ENCODE results near the gene PLA2G4E. TPM values are rescaled to one million over a fixed set of nuclear protein-coding genes. Genes with fewer than 3 reads are reported as not detected.

PLA2G4E gene
- total and polyA plus RNA-seq, 2 of the 13 experiments (the other 11 are each of a cell fraction or from before 2014, with no cell fraction given) = not detected

- TF ChIP-seq ZNF367 (CRISPR knock-in tag; IDR thresholded peaks at IDR 0.05; ENCODE audit: borderline replicate concordance) (no peak), PCBP1 (IDR thresholded peaks at IDR 0.05; ENCODE audit: borderline replicate concordance, low read depth, low read length) (no peak), SP5 (CRISPR knock-in tag; IDR thresholded peaks at IDR 0.05; ENCODE audit: borderline replicate concordance, low read depth) (no peak), IRF2 (CRISPR knock-in tag; IDR thresholded peaks at IDR 0.05) (no peak), RXRA (CRISPR knock-in tag; IDR thresholded peaks at IDR 0.05) (peak; percentile 20; the same call in 1 of the 2 replicates), MXI1 (IDR thresholded peaks at IDR 0.05; ENCODE audit: borderline replicate concordance, low read depth, low read length) (no peak), ZNF687 (CRISPR knock-in tag; IDR thresholded peaks at IDR 0.05) (0 out of 2 replicates have a peak, but pooled peaks have one; percentile 19), MTA1 (CRISPR knock-in tag; IDR thresholded peaks at IDR 0.05; ENCODE audit: borderline replicate concordance) (no peak), GMEB1 (CRISPR knock-in tag; IDR thresholded peaks at IDR 0.05; ENCODE audit: borderline replicate concordance) (no peak), FOXA1 (IDR thresholded peaks at IDR 0.05) (no peak), FOXA1 (CRISPR knock-in tag; IDR thresholded peaks at IDR 0.05) (no peak)
- TF ChIP-seq, protein P1, sequence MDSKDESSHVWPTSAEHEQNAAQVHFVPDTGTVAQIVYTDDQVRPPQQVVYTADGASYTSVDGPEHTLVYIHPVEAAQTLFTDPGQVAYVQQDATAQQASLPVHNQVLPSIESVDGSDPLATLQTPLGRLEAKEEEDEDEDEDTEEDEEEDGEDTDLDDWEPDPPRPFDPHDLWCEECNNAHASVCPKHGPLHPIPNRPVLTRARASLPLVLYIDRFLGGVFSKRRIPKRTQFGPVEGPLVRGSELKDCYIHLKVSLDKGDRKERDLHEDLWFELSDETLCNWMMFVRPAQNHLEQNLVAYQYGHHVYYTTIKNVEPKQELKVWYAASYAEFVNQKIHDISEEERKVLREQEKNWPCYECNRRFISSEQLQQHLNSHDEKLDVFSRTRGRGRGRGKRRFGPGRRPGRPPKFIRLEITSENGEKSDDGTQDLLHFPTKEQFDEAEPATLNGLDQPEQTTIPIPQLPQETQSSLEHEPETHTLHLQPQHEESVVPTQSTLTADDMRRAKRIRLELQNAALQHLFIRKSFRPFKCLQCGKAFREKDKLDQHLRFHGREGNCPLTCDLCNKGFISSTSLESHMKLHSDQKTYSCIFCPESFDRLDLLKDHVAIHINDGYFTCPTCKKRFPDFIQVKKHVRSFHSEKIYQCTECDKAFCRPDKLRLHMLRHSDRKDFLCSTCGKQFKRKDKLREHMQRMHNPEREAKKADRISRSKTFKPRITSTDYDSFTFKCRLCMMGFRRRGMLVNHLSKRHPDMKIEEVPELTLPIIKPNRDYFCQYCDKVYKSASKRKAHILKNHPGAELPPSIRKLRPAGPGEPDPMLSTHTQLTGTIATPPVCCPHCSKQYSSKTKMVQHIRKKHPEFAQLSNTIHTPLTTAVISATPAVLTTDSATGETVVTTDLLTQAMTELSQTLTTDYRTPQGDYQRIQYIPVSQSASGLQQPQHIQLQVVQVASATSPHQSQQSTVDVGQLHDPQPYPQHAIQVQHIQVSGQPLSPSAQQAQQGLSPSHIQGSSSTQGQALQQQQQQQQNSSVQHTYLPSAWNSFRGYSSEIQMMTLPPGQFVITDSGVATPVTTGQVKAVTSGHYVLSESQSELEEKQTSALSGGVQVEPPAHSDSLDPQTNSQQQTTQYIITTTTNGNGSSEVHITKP (CRISPR knock-in tag; IDR thresholded peaks at IDR 0.05; ENCODE audit: low read depth) = no peak
- TF ChIP-seq, protein P2, sequence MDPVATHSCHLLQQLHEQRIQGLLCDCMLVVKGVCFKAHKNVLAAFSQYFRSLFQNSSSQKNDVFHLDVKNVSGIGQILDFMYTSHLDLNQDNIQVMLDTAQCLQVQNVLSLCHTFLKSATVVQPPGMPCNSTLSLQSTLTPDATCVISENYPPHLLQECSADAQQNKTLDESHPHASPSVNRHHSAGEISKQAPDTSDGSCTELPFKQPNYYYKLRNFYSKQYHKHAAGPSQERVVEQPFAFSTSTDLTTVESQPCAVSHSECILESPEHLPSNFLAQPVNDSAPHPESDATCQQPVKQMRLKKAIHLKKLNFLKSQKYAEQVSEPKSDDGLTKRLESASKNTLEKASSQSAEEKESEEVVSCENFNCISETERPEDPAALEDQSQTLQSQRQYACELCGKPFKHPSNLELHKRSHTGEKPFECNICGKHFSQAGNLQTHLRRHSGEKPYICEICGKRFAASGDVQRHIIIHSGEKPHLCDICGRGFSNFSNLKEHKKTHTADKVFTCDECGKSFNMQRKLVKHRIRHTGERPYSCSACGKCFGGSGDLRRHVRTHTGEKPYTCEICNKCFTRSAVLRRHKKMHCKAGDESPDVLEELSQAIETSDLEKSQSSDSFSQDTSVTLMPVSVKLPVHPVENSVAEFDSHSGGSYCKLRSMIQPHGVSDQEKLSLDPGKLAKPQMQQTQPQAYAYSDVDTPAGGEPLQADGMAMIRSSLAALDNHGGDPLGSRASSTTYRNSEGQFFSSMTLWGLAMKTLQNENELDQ (CRISPR knock-in tag; IDR thresholded peaks at IDR 0.05; ENCODE audit: borderline replicate concordance) = no peak
- TF ChIP-seq, protein P3, sequence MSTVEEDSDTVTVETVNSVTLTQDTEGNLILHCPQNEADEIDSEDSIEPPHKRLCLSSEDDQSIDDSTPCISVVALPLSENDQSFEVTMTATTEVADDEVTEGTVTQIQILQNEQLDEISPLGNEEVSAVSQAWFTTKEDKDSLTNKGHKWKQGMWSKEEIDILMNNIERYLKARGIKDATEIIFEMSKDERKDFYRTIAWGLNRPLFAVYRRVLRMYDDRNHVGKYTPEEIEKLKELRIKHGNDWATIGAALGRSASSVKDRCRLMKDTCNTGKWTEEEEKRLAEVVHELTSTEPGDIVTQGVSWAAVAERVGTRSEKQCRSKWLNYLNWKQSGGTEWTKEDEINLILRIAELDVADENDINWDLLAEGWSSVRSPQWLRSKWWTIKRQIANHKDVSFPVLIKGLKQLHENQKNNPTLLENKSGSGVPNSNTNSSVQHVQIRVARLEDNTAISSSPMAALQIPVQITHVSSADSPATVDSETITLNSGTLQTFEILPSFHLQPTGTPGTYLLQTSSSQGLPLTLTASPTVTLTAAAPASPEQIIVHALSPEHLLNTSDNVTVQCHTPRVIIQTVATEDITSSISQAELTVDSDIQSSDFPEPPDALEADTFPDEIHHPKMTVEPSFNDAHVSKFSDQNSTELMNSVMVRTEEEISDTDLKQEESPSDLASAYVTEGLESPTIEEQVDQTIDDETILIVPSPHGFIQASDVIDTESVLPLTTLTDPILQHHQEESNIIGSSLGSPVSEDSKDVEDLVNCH (CRISPR knock-in tag; IDR thresholded peaks at IDR 0.05) = no peak
Measured at GRCh38 chr15:42066764-42067415, 46.0 kb upstream of the PLA2G4E start (continued).

All from HepG2 (cell line).